Measurements from ENCODE around the gene GLI3.

GRCh38 chr7:42127232-42127622 lies 109.8 kb downstream of the GLI3 start:
- TF ChIP-seq POLR2A (IDR thresholded peaks at IDR 0.05; ENCODE audit: low read depth, low read length): no peak
- no peak for TF ChIP-seq POLR2AphosphoS5 (IDR thresholded peaks at IDR 0.05; ENCODE audit: low read depth, low read length)
